ENCODE results near the gene UNK. TPM values are rescaled to one million over a fixed set of nuclear protein-coding genes. Genes with fewer than 3 reads are reported as not detected.
"Not testable (repeated sequence)": the region's sequence is repeated elsewhere in the genome, so short reads cannot be mapped to it uniquely, and the experiment has no call there.

UNK gene
- total RNA-seq, 2 donors from 2014 or later: 19.0 to 22.1 TPM

DNA sequence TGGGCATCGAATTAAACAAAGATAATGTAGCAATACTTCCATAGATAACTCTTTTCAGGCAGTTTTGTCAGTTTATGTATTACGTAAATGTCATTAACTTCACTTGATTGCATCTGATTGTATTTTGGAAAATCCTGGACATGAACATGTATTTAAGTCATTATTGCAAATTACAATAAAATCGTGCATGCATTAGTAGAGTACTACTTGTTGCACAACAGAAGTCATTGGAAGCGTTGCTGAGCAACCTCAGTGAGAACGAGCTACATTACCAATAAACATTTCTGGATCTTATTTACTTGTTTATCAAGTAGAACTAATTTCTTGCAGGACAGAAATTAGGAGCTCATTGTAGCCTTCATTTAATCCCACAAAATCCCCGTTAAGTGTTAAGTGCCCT is 6.6 kb downstream of the UNK start:
- Mint-ChIP-seq H3K4me3 (no peak overlapping the region), H3K27me3 (no peaks in the 10 kb centered on the region), H3K27ac (no peak overlapping the region), H3K4me1 (peaks cover 16% of the 10 kb centered on the region), H3K36me3 (ENCODE audit: low read depth) (peaks cover 51% of the 10 kb centered on the region), H3K9me3 (no peaks in the 10 kb centered on the region)
- ATAC-seq (replicated peaks): no peak

DNA sequence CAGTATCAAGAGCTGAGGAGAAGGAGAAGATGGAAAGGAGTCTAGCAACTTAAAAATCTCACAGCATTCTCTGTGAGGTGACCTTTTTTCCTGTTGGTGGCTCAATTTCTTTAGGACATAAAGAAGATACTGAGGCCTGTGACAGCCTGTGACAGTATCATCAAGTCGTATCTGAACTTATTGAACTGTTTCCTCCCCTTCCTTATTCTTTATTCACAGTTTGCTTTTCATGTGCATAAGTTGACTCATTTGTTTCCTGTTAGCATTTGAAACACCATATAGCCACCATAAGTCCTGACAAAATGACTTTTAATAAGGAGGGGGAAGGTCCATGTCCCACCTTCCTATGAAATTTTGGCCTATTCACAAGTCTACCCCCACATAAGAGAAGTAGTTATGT is 8.9 kb downstream of the UNK start:
- Mint-ChIP-seq H3K36me3 (ENCODE audit: low read depth) (peaks cover 62% of the 10 kb centered on the region), H3K4me3 (peak overlapping the region; percentile 29), H3K27ac (peak overlapping the region; percentile 74), H3K27me3 (no peaks in the 10 kb centered on the region), H3K9me3 (no peaks in the 10 kb centered on the region), H3K4me1 (peaks cover 12% of the 10 kb centered on the region)
- ATAC-seq (replicated peaks): peak; percentile 47

GRCh38 chr17:75795820-75796607 is 11.4 kb downstream of the UNK start:
- H3K4me1 Mint-ChIP-seq: peaks cover 16% of the 10 kb centered on the region
- no peaks in the 10 kb centered on the region for H3K9me3 Mint-ChIP-seq
- ATAC-seq (replicated peaks): no peak
- H3K27me3 Mint-ChIP-seq: no peaks in the 10 kb centered on the region
- peak overlapping the region; percentile 32 for H3K27ac Mint-ChIP-seq
- H3K36me3 Mint-ChIP-seq (ENCODE audit: low read depth): peaks cover 75% of the 10 kb centered on the region
- no peak overlapping the region for H3K4me3 Mint-ChIP-seq

DNA sequence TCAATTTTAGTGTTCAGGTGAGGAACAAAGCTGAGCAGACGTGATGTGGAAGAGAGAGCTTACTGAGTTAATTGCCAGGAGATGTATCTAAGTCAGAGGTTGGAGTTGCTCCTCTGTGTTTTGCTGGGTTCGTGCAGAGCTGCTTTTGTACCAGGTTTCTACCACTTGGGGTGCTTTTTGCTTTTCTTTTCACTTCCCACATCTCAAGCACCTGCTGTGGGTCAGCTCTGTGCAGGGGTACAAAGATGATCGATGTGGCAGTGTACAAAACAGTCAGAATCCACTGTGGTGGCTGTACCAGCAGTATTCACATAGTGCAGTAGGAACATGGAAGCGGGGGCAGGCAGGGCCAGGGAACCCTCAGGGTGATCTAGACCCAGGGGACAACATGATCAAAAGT is 14.8 kb downstream of the UNK start:
- Mint-ChIP-seq H3K9me3 (no peaks in the 10 kb centered on the region), H3K4me1 (peaks cover 4% of the 10 kb centered on the region), H3K27me3 (no peaks in the 10 kb centered on the region), H3K36me3 (ENCODE audit: low read depth) (peaks cover 48% of the 10 kb centered on the region), H3K4me3 (no peak overlapping the region), H3K27ac (peak overlapping the region; percentile 54)
- ATAC-seq (replicated peaks): no peak

DNA sequence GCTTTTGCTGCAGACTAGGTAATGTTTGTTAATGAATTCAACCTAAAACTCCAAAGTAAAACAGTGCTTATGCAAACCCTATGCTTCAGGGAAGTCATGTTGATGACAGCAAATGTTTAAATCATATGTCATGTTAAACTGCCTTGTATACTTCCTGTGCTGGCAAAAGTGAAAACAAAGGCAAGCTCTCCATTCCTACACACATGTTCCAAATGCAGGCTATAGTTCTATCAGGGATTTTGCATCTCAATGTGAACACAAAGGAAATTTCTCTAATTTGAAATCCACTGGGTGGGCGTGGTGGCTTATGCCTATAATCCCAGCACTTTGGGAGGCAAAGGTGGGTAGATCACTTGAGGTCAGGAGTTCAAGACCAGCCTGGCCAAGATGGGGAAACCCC is 19.3 kb downstream of the UNK start:
- Mint-ChIP-seq H3K27me3 (no peaks in the 10 kb centered on the region), H3K27ac (no peak overlapping the region), H3K4me3 (no peak overlapping the region), H3K4me1 (peaks cover 4% of the 10 kb centered on the region), H3K36me3 (ENCODE audit: low read depth) (peaks cover 10% of the 10 kb centered on the region), H3K9me3 (no peaks in the 10 kb centered on the region)
- ATAC-seq (replicated peaks): no peak

DNA sequence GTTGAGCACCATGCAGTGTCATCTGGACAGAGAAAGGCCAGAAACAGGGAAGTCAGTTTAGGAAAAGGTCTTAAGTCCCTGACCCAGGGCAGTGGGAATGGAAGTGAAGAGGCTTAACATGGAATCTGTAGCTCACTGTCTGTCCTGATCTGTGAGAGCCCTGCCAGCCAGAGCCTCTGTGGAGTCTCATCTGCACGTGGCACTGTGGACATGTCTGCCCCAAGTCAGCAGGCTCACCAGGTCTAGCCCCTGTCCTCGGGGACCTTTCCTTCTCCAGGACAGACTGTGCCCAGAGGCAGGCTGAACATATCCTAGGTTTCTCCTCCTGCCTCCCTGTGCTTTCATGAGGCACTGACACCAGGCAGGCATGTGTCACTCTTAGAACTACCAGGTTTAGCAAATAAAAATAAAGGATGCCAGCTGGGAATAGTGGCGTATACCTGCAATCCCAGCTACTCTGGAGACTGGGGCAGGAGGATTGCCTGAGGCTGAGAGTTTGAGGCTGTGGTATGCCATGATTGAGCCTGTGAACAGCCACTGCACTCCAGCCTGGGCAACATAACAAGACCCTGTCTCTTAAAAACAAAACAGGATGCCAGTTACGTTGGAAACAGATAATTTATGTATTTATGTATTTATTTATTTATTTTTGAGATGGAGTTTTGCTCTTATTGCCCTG is 22.4 kb downstream of the UNK start:
- no peaks in the 10 kb centered on the region for H3K27me3 Mint-ChIP-seq
- no peaks in the 10 kb centered on the region for H3K4me1 Mint-ChIP-seq
- no peaks in the 10 kb centered on the region for H3K9me3 Mint-ChIP-seq
- H3K36me3 Mint-ChIP-seq (ENCODE audit: low read depth): peaks cover 4% of the 10 kb centered on the region
- no peak overlapping the region for H3K27ac Mint-ChIP-seq
- H3K4me3 Mint-ChIP-seq: no peak overlapping the region
- ATAC-seq (replicated peaks): no peak

DNA sequence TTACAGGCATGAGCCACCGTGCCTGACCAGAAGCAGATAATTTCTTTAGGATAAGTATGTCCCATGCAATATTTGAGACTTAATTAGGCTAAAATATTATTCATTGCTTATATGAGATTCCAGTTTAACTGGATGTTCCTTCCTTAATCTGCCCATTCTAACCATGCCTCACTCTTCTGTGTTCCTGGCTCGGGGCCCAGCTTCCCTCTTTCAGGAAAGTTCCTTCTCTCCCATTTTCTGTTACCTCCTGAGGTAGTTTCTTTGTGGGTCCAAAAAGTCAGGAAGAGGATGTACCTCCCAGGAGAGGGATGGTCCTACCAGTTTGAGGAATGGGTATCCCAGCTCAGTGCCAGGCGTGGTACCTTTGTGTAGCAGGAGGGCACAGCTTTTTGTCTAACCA is 23.3 kb downstream of the UNK start:
- Mint-ChIP-seq H3K36me3 (ENCODE audit: low read depth) (peaks cover 11% of the 10 kb centered on the region), H3K27ac (peak overlapping the region; percentile 55)
- ATAC-seq (replicated peaks): no peak

DNA sequence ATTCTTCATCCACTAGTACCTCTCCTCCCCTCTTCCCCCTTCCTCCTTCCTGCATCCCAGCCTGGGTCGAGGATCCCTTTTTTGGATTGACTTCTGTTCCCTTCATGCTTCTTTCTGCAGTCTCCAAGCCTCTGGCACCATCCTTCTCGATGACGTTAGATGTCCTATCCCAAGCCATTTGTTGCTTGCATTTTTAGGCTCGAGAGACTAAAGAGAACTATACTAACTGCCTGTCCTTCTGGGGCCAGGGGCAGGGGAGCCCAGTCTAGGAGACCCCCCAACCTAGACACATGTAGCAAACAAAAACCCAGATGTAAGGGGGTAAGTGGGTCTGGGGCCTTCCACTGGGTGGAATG is 23.9 kb downstream of the UNK start:
- Mint-ChIP-seq H3K4me1 (no peaks in the 10 kb centered on the region), H3K9me3 (no peaks in the 10 kb centered on the region), H3K4me3 (no peak overlapping the region), H3K27me3 (no peaks in the 10 kb centered on the region), H3K36me3 (ENCODE audit: low read depth) (peaks cover 13% of the 10 kb centered on the region), H3K27ac (peak overlapping the region; percentile 55)
- no peak for ATAC-seq (replicated peaks)

More for the DNA sequence above, 23.3 kb downstream of the UNK start:
- no peak overlapping the region for H3K4me3 Mint-ChIP-seq
- H3K9me3 Mint-ChIP-seq: no peaks in the 10 kb centered on the region
- no peaks in the 10 kb centered on the region for H3K4me1 Mint-ChIP-seq
- no peaks in the 10 kb centered on the region for H3K27me3 Mint-ChIP-seq

- no peaks in the 10 kb centered on the region for H3K4me1 Mint-ChIP-seq
- H3K9me3 Mint-ChIP-seq: no peaks in the 10 kb centered on the region
- no peak overlapping the region for H3K4me3 Mint-ChIP-seq
- H3K27ac Mint-ChIP-seq: peak overlapping the region; percentile 55
- peak; percentile 66 for ATAC-seq (replicated peaks)
- peaks cover 19% of the 10 kb centered on the region for H3K36me3 Mint-ChIP-seq (ENCODE audit: low read depth)
- no peaks in the 10 kb centered on the region for H3K27me3 Mint-ChIP-seq
These were observed 24.5 kb downstream of the UNK start for GRCh38 chr17:75808905-75809621.

DNA sequence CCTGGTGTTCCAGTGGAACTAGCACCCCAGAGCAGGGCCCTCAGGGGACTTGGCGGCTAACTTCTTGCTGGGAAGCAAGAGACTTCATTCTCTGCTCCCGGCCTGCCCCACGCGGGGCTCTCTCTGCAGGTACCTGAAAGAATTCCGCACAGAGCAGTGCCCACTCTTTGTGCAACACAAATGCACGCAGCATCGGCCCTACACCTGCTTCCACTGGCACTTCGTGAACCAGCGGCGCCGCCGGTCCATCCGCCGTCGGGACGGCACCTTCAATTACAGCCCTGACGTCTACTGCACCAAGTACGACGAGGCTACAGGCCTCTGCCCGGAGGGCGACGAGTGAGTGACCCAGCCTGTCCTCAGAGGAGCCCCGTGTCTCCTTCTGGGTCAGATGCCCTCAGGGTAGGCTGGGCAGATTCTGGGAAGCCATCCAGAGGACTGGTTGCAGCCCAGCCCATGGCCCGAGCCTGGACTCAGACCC is 25.1 kb downstream of the UNK start:
- Mint-ChIP-seq H3K4me1 (no peaks in the 10 kb centered on the region), H3K4me3 (no peak overlapping the region), H3K27me3 (no peaks in the 10 kb centered on the region), H3K27ac (no peak overlapping the region), H3K9me3 (no peaks in the 10 kb centered on the region), H3K36me3 (ENCODE audit: low read depth) (peaks cover 25% of the 10 kb centered on the region)
- ATAC-seq (replicated peaks): no peak

- no peaks in the 10 kb centered on the region for H3K9me3 Mint-ChIP-seq
- no peak overlapping the region for H3K4me3 Mint-ChIP-seq
- no peaks in the 10 kb centered on the region for H3K27me3 Mint-ChIP-seq
- H3K27ac Mint-ChIP-seq: no peak overlapping the region
- H3K4me1 Mint-ChIP-seq: no peaks in the 10 kb centered on the region
- peaks cover 25% of the 10 kb centered on the region for H3K36me3 Mint-ChIP-seq (ENCODE audit: low read depth)
- no peak for ATAC-seq (replicated peaks)
These were observed 25.6 kb downstream of the UNK start for GRCh38 chr17:75810216-75810615.

GRCh38 chr17:75810756-75811155 is 26.1 kb downstream of the UNK start:
- H3K4me3 Mint-ChIP-seq; H3K9me3 Mint-ChIP-seq; H3K4me1 Mint-ChIP-seq; ATAC-seq (replicated peaks); H3K27ac Mint-ChIP-seq; H3K27me3 Mint-ChIP-seq: not testable (repeated sequence)
- peaks cover 25% of the 10 kb centered on the region for H3K36me3 Mint-ChIP-seq (ENCODE audit: low read depth)

GRCh38 chr17:75811174-75811573 is 26.6 kb downstream of the UNK start:
- Mint-ChIP-seq H3K4me1 (no peaks in the 10 kb centered on the region), H3K9me3 (no peaks in the 10 kb centered on the region), H3K27me3 (no peaks in the 10 kb centered on the region), H3K36me3 (ENCODE audit: low read depth) (peaks cover 29% of the 10 kb centered on the region), H3K27ac (no peak overlapping the region), H3K4me3 (no peak overlapping the region)
- ATAC-seq (replicated peaks): no peak

DNA sequence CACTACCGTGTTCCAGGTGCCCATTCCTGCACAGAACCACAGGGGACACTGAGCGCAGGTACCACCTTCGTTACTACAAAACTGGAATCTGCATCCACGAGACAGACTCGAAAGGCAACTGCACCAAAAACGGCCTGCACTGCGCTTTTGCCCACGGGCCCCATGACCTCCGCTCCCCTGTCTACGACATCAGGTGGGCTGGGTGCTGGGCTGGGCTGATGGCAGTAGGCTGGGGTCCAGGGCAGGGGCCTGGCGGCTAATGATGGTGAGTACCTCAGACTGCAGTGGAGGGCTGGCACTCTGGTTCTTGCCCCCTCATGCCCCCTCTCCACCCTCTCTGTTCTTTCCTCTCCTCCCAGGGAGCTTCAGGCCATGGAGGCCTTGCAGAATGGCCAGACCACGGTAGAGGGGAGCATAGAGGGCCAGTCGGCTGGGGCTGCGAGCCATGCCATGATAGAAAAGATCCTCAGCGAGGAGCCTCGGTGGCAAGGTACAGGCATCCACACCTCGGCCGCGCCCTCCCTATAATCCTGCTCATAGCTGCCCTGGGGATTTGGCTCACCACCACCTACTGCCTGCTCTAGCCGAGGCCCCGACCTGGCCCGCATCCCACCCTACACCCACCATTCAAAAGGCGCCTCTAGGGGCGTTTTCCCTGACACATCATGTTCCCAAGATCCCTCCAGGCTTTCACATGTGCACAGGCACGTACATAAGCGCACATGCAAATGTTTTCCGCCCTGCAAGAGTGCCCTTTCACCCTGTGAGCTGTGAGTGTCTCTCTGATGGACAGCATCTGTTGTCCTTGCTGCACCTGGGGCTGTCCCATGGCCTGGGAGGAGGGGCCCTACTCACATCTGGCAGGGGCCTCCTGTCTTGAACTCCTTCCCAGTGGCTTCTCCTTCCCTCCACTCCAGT is 27.7 kb downstream of the UNK start:
- H3K9me3 Mint-ChIP-seq: no peaks in the 10 kb centered on the region
- H3K27me3 Mint-ChIP-seq: no peaks in the 10 kb centered on the region
- H3K27ac Mint-ChIP-seq: no peak overlapping the region
- no peak overlapping the region for H3K4me3 Mint-ChIP-seq
- no peaks in the 10 kb centered on the region for H3K4me1 Mint-ChIP-seq
- H3K36me3 Mint-ChIP-seq (ENCODE audit: low read depth): peaks cover 40% of the 10 kb centered on the region
- ATAC-seq (replicated peaks): no peak

Data from activated T-helper 17 cell treated with anti-CD3 and anti-CD28 coated beads, Interleukin-2, amount 50 U/mL, for 72 hours (primary cell).